Measurements from ENCODE around the gene NRXN3.

Gene NRXN3

DNA sequence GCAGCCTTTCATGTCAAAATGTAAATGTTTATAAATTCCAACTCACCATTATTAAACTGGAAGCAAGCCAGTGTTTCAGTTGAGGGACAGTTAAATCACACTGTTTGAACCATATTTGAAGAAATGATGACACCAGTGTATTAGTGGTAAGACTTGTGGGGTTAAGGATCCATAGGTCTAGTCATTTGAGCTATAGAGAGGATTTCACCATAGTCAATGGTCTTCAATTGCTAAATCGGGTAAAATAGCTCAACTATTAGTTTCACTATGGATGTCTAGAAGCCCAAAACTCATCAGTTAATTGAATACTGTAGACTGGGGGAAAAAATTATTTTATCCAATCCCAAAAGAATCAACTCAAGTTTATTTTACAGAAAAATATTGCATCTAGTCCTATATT lies 659.1 kb downstream of the NRXN3 start:
- DNase-seq (ENCODE audit: low read depth): no peak

DNA sequence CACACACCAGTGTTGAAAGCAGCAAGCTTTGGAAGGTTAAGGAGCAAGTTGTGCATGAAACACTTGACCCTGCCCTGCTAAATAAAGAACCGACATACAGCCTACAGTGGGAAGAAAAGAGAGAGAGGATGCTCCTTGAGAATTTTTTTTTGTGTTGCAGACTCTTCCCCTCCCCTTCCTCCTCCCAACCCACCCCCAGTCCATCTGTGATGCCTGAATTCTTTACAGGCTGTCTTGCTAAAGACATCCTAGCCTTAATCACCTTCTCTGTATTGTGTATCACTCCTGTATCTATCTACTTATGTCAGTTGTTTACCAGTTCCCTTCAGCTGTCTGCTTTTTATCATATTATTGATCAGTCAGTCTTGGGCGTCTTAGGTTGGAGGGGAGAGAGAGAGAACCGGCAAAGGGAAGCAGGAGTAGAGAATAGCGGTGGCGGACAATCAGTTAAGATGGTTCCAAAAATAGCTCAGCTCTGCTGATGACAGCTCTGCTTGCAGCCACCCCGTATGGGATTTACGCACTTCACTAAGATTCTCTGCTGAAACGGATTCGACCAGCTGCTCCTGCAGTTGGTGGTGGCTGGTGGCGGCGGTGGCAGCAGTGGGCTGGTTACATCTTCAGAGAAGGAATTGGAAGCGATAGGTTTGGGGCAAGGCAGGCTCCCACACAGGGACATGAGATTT lies 664.7 kb downstream of the NRXN3 start:
- DNase-seq (ENCODE audit: low read depth): no peak

DNA sequence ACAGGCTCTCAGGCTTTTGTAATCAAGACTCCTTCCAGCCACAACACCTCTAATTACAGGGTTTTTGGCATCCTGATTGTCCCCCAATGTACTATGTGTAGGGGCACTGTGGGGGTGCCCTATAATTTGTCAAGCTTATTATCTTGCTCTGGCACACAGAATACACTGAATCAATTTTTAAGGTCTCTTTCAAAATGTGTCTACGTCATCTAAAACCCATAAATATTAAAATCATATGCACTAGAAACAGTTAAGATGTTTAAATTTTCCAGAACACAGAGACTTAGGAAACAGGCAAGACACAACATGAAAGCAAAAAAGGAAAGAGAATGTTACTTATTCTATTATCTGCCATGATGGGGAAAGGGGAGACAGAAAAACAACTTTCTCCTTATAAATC lies 665.7 kb downstream of the NRXN3 start:
- DNase-seq (ENCODE audit: low read depth): no peak

DNA sequence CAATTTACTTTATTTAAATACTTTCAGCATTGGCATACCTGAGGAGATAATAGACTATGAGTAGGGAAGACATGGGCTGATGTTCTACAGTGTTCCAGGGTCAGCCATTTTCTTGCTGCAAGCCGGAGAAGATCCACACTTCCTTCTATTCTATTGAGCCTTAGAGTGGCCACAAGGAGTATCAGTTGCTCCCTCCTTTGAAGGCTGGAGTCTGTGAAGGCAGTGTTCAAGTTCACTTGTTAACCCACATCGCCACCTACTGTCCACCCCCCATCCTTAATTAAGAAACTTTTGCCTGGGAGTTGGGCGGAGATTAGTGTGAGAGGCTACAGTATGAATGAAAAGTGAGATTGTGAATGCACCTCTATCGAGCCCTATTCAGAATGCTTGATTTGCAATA lies 666.6 kb downstream of the NRXN3 start:
- peak; percentile 43 for DNase-seq (ENCODE audit: low read depth)

DNA sequence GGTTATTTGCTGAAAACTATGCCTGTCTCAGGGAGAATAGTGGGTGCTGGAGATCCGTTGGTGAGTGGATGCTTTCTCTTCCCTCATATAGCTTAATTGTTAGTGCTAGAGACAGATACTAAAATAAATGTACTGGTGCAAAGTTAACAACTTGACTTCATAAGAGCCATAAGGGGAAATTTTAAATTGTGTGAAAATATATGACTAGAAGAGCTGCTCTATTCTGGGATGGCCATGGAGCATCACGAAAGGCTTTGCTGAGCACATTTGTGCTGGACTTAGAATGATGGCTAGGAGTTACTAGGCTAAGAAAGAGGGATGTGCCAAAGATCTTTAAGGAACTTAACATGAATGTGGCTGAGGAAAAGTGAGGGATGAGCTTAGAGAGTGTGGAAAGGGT lies 668.8 kb downstream of the NRXN3 start:
- DNase-seq (ENCODE audit: low read depth): no peak

DNA sequence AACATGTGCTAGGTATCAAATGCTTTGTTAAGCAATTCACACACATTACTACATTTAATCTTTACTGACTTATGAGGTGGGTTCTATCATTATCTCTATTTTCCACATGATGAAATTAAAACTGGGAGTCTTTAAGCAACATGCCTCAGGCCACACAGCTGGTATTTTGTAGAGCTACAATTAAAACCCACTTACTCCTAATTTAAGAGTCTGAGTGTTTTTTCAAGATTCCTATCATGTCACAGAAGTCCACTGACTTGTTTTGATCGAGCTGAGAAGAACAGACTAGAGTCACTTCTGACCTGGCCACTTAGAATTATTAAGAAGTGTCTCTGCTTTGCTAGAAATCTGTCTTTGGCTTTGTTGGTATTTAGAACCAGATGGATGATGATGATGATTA lies 670.7 kb downstream of the NRXN3 start:
- DNase-seq (ENCODE audit: low read depth): no peak

DNA sequence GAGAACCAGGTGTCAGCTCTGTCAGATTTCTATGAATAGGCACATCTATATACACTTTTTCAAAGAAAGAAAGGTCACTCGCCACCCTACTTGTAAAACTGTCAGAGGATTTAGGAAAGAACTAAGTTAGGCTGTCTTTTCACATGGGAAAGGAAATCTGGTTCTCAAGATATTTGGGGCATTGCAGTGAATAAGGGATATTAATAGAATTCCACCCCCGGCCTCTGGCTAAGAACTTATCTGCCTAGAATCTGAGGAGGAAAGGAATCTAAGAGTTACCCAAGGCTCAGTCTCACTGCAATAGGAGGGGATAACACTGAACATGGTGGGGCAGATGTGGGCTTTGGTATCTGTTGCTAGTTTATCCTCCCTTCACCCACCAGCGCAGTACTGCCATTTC lies 677.6 kb downstream of the NRXN3 start:
- no peak for DNase-seq (ENCODE audit: low read depth)

DNA sequence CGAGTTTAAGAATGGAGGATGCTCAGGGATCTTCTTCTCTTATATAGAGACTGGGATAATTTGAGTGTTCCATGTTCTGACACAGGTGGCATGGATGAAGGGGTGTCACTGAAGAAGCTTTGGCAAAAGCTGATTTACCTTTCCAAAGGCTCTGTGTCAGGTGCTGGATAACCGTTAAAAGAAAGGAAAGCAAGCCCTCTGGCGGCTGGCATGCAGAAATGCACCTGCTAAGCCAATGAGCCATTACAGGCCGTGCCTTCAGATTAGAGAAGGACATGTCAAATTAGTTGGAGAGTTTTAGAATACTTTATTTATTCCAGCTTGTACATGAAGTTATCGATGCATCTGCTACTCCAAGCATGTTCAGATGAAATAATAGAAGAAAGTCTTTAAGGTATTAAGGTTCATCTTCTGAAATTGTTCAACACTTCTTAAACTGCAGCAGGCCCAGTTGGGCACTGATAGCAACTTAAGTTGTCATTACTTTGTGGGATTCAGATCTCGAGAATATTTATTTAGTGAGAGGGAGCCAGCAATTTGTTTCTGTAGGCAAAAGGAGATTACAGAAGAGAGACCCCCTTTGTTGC lies 678.2 kb downstream of the NRXN3 start:
- peak; percentile 1 for DNase-seq (ENCODE audit: low read depth)

DNA sequence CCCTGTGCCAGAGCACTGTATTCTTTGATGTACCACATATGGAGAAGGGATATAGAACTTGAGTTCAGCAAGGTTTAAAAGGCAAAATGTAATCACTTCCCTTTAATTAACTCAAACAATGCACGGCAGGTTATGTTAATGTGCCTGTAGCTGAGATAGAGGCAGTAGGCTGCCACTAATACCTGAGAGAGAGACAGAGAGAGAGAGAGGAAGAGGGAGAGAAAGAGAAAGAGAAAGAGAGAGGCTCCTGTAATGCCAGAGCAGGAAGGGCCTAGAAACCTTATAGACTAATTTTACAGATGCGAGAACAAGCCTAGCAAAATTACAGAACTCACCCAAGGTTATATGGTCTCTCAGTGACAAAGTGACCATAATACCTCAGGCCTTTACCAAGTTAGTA lies 679.8 kb downstream of the NRXN3 start:
- DNase-seq (ENCODE audit: low read depth): no peak

DNA sequence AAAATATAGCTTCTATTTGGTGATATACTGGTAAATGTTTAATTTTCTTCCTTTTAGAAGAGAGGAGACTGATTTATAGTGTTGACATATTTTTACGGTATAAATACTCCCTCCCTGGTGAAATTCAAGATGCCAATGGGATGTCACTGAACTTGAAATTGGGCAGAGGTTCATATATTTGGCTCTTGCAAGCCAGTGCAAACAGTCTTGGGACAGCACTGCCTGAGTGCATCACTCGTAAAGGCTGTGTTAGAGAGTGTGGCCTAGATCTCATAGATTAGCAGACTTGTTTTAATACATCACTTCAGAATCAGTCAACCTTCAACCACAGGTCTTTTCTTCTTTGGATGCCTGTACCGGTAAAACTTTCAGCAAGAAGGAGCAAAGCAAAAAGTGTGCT lies 681.0 kb downstream of the NRXN3 start:
- no peak for DNase-seq (ENCODE audit: low read depth)

DNA sequence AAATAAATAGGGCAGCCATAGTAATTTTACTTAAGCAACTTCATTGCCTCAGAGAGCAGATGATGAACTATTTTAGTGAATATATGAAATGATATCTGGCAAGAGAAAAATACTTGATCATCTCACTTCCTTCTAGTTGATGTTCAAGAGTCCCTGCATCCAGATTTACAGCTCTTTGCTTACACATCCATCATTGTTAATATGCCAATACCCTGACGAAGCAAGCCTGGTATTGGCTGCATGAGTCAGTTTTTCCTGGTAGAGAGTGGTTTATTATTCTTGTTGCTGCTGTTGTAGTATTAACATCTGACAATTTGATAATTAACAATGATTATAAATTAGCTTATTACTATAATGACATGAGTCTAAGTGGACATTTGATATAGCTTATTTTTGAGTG lies 681.9 kb downstream of the NRXN3 start:
- DNase-seq (ENCODE audit: low read depth): no peak

DNA sequence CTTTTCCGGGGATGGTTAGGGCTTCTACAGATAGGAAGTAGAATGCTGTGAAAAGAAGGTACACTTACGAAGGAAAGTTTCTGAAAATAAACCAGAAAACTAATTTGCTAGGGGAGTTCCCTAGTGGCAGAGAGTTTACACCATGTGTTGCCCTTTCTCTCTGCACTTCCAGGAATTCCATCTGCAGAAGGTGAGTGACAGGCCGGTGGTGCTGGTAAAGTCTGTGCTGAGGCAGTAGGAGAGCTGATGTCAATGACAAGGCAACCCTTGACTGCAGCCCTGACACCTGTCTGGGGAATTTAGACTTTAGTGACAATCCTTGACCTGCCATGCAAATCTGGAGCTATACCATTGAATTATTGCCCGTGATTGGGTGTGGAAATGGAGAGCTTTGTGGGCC lies 687.8 kb downstream of the NRXN3 start:
- DNase-seq (ENCODE audit: low read depth): no peak

DNA sequence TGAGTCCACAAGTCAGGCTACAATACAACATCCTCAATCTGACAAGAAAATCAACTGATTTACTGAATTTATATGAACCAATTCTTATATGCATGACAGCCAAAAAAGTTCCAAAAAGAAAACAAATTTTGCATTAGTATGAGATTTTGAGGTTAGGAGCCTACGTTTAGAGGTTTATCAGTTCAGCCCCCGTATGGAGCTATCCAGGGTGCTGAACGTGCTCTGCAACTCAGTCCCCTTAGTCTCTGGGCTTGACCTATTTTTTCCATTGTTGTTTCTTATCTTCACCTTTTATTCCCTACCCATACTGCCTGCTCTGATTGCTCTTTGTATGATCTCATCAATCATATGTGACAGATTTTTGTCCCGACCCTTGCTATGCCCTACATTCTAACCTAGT lies 693.0 kb downstream of the NRXN3 start:
- DNase-seq (ENCODE audit: low read depth): no peak

DNA sequence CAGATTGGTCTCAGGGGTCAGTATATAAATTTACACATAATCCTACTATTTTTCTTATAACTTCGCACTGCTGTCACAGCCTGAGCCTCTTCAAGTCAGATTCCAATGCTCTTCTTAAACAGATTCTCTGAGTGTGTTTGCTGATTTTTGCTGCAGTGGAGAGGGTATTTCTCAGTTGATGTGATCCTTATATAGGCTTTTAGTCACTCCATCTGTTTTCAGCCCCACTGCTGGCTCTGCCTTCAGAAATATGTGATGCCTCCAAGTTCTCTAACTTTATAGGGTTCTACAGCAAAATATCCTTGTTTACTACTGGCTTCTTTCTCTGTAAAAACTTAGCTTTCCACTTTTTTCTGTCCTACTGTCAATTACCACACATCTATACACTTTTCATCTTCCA lies 702.7 kb downstream of the NRXN3 start:
- DNase-seq (ENCODE audit: low read depth): no peak

DNA sequence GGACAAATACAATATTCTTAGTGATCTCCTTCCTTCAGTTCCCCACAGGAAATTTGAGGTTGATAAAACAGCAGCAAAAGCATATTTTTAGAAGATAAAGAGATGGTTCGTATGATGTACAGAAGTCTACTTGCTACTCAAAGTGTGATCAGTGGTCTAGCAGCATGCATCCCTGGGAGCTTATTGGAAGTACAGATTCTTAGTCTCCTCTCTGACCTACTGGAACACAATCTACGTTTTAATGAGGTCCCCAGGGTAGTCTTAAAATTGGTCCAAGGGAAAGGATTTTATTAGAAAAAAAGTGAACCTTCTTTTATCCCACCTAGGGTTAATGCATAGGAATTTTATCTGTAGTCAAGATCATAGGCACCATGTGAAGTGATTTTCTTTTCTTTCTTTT lies 703.4 kb downstream of the NRXN3 start:
- DNase-seq (ENCODE audit: low read depth): no peak

DNA sequence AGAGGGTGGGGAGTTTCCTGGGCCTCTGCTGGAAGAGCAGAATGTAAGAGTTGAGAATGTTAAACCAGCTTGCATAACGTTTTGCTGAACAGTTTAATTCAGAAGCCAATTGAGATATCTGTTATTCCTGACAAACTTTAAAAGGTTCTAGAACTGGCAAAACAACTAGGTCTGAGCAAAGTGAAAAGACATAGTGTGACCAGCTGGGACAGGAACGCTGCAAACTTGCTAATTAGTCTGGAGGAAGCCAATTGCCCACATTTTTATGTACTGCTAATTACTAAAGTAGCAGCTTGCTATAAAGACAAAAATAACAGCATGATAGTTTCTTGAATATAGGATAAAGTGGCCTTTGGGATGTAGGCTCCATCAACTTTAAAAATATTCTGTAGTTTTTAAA lies 704.9 kb downstream of the NRXN3 start:
- no peak for DNase-seq (ENCODE audit: low read depth)

DNA sequence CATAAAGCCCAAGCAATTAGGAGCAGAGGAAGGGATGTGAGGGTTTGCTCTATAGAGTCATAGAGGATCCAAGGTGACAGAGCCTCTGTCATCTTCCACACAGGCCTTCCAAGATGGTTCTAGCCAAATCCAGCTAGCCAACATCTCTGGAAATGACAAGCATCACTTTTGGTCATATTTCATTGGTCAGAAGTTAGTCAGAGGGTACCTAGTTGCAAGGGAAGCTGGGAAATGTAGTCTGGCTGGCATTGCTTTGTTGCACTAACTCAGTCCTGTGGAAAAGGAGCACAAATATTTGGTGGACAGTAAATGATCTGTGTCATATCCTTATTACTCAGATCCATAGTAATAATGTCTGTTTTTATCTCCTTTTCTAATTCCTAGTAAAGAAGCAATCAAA lies 715.7 kb downstream of the NRXN3 start:
- no peak for DNase-seq (ENCODE audit: low read depth)

DNA sequence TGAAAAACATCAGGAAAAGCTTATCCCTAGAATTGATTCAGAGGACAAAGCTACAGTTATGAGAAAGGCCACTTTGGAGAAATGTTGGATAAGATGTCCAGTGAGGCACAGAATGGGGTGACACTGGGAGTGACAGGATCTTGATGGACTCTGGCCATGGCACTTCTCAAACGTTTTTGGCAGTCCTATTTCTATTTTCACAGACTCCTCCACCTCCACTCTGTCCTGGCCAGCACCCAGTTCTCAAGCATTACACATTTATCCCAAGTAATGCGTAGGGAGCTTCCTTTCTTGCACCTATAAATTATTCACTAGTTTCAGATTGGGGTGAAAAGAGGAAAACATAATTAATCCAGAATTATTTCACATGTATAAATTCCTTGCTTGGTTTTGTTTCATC lies 727.3 kb downstream of the NRXN3 start:
- no peak for DNase-seq (ENCODE audit: low read depth)

DNA sequence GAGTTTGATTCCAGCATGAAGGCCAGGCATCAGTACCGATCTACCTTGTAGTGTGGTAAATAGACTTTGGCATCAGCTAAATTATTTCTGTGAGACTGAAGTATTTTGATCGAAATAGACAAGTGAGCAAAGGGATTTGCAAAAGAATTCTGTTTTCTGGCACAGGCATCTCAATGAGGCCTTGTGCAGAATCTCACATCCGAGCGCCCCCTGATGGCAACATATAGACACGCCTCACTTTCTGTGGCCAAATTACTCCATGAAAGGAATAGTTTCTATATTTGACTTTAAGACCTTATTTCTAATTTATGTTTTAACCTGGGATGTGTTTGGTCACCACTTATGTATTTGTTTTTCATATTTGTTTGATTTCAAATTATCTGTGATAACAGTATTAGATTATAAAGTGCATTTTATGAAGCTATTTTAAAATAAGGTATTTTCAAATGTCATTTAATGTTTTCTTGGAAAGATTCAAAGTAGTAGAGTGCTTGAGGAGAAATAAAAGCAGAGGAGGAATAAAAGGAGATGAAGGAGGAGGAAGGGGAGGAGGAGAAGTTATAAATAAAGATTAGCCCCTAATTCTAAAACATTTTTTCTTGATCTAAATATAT lies 731.9 kb downstream of the NRXN3 start:
- DNase-seq (ENCODE audit: low read depth): peak; percentile 2

DNA sequence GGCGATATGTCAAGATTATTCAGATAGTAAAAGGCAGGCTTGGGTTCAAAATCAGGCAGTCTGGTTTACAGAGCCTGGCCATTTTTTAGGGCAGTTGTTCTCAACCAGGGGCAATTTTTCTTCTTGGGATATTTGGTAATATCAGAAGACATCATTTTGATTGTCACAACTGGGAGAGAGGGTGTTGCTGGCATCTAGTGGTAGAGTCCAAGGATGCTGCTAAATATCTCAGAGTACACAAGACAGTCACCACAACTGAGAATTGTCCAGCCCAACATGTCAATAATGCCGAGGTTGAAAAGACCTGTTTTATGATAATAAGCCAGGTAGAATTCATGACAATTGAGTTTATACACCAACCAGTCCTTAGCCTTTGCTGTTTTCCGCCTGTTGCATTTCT lies 733.9 kb downstream of the NRXN3 start:
- DNase-seq (ENCODE audit: low read depth): no peak

DNA sequence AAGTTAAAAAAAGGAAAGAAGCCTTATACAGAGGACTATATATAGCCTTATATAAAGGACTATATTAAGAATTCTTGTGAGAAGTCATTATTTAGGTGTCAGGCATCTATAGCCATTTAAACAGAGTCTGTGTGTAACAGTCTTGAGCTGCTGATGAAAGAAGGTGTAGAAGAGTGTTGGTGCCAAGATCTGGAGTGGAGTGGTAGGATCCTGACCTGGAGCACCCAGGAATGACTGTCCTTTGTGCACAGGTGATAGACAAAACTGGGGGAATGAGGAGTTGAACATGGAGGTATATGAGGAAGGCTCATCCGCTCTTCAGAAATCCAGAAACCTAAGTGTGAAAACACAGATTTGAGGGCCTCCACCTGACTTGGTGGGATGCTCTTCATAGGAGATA lies 747.3 kb downstream of the NRXN3 start:
- DNase-seq (ENCODE audit: low read depth): no peak

DNA sequence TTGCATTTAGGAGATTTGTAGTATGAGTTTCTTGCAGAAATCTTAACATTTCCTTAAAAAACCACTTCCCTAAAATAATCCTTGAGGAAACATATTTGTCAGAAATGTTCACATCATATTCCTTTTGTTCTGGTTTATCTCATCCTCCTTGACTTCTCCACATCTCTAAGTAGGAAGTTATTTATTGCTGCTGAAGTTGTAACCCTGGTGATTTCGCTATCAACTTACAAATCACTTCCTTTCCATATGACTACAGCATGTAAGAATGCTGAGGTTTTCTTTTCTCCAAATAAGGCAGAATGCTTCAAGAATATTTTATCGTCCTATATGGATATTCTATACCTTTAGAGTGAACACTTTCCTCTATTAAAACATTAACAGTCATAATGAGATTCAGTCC lies 751.7 kb downstream of the NRXN3 start:
- DNase-seq (ENCODE audit: low read depth): no peak

DNA sequence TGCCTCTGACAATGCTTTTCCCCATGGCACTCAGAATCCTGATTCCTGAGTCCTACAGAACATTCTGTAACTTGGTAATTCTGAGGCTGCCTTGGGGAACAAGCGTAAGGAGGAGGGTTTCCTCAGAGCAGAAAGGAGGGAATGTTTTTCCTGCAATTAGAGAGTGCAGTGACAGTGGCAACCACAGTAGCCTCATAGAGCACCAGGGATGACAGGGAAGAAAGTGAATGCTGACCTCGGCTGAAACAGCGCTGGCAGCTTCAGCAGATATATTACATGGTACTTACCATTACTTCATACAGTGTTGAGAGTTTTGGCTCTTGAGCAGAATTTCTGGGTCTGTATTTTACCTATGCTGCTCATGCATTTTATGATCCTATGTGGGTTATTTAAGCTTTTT lies 757.1 kb downstream of the NRXN3 start:
- DNase-seq (ENCODE audit: low read depth): no peak

DNA sequence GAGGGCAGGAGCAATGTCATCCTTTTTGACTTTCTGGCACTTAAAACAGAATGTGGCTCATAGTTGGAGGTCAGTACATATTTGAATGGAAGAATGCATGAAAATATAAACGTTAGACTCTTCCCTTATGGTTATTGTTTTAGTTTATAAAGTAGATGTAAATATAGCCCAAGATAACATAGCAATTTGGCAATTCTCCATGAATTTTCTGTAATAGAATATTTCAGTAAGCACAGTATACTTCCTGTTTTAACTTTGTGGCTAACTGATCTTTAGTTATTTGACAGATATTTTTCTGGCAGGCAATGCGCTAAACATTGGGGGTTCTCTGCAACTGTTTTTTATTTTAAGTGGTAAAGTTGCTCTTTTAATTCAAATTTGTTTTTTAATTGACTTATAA lies 763.0 kb downstream of the NRXN3 start:
- DNase-seq (ENCODE audit: low read depth): no peak
